ENCODE measurements around the gene SLC35E3. TPM values are rescaled to one million over a fixed set of nuclear protein-coding genes. Genes with fewer than 3 reads are reported as not detected.

The SLC35E3 gene
- 10 to 100 TPM in 2 of 3 donors, 1 to 10 TPM in 1; 5.8 to 12.1 (median 10.5) TPM for total RNA-seq

DNA sequence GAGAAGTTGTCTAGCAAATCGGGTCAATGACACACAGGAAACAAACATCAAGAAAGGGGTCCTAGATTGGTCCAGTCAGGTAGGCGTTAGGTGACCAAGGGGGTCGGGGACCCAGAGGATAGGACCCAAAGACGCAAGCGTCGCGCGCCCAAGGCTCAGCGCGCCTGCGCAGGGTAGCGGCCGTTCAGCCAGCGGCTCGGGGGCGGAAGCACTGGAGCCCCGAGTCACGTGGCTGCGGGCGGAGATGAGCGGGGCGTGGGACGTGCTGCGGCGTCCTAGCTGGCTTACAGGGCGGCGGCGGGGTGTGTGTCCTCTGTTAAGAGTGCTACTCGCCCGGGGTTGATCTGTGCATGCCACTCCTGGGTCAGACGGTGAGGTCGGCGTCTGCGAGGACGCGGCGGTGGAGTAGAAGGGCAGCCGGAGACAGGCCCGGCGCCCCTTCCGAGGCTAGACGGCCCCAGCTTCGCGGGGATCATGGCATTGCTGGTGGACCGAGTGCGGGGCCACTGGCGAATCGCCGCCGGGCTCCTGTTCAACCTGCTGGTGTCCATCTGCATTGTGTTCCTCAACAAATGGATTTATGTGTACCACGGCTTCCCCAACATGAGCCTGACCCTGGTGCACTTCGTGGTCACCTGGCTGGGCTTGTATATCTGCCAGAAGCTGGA is at the start of gene SLC35E3:
TSS of gene SLC35E3 (plus strand) at position 273 of the 668 bp plus-strand sequence. CDS start at position 475, 202 bp downstream.
- H3K27me3 ChIP-seq = no peaks in the 10 kb centered on the region
- DNase-seq (ENCODE audit: low spot score in 2 of 2) = peak; percentile 85 to 89
- no peaks in the 10 kb centered on the region for H3K4me1 ChIP-seq
- peak within 1 kb of the TSS; percentile 79 to 87 for H3K27ac ChIP-seq
- peak within 1 kb of the TSS; percentile 68 to 84 (median 71) for H3K4me3 ChIP-seq
- H3K36me3 ChIP-seq = no peaks in the 10 kb centered on the region
- TF ChIP-seq POLR2A (IDR thresholded peaks at IDR 0.05) (no peak), POLR2AphosphoS5 (IDR thresholded peaks at IDR 0.05) (peak; percentile 33 to 53 (median 51))
- H3K9me3 ChIP-seq = no peaks in the 10 kb centered on the region
- intact Hi-C loops (cut with DNase I; ENCODE audit: low total_unique reads) = no loop called here

DNA sequence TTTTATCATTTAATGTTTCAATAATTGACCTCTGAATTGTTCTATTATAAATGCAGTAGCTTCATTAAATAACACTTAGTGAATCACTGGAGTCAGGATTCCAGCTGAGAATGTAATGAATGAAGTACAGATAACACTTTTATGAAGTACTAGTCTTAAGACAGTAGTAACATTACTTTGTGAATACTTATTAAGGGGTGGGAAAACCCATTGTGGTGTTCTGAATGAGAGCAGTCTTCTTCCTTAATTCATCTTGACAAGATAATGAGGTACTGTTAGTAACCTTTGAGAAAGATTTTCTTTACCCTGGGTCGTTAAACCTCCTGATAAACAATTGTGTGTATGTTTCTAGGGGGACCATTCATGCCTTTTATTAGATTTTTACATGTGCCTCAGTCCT is 46.5 kb upstream of the SLC35E3 start:
- no peak overlapping the region for H3K27ac ChIP-seq
- no peak overlapping the region for H3K4me3 ChIP-seq
- no peaks in the 10 kb centered on the region for H3K9me3 ChIP-seq
- no peaks in the 10 kb centered on the region for H3K4me1 ChIP-seq
- peaks cover 12% of the 10 kb centered on the region for H3K36me3 ChIP-seq
- TF ChIP-seq POLR2AphosphoS5 (IDR thresholded peaks at IDR 0.05) = no peak
- TF ChIP-seq, protein P1, sequence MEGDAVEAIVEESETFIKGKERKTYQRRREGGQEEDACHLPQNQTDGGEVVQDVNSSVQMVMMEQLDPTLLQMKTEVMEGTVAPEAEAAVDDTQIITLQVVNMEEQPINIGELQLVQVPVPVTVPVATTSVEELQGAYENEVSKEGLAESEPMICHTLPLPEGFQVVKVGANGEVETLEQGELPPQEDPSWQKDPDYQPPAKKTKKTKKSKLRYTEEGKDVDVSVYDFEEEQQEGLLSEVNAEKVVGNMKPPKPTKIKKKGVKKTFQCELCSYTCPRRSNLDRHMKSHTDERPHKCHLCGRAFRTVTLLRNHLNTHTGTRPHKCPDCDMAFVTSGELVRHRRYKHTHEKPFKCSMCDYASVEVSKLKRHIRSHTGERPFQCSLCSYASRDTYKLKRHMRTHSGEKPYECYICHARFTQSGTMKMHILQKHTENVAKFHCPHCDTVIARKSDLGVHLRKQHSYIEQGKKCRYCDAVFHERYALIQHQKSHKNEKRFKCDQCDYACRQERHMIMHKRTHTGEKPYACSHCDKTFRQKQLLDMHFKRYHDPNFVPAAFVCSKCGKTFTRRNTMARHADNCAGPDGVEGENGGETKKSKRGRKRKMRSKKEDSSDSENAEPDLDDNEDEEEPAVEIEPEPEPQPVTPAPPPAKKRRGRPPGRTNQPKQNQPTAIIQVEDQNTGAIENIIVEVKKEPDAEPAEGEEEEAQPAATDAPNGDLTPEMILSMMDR (IDR thresholded peaks at IDR 0.05) = no peak
- no peak for TF ChIP-seq POLR2A (IDR thresholded peaks at IDR 0.05)
- no peak for DNase-seq (ENCODE audit: low spot score in 2 of 2)
- intact Hi-C loops (cut with DNase I; ENCODE audit: low total_unique reads) = no loop called here
- no peaks in the 10 kb centered on the region for H3K27me3 ChIP-seq

DNA sequence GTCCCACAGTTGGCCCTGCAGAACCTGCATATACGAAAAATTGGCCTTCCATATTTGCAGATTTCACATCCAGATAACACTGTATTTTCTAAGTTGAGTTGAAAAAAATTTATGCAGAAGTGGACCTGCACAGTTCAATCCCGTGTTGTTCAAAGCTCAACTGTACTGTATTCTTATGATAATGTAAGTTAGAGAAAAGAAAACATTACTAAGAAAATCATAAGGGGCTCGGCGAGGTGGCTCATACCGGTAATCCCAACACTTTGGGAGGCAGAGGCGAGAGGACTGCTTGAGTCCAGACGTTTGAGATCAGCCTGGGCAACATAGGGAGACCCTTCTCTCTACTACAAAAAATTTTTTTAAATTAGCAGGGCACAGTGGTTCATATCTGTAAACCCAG is 18.2 kb upstream of the SLC35E3 start:
- Histone ChIP-seq H3K27ac (no peak overlapping the region), H3K4me1 (no peaks in the 10 kb centered on the region), H3K9me3 (no peaks in the 10 kb centered on the region), H3K36me3 (no peaks in the 10 kb centered on the region), H3K27me3 (no peaks in the 10 kb centered on the region), H3K4me3 (no peak overlapping the region)
- TF ChIP-seq POLR2A (IDR thresholded peaks at IDR 0.05) = no peak
- TF ChIP-seq, protein P1 (IDR thresholded peaks at IDR 0.05) = no peak
- no peak for TF ChIP-seq POLR2AphosphoS5 (IDR thresholded peaks at IDR 0.05)
- no peak for DNase-seq (ENCODE audit: low spot score in 2 of 2)
- intact Hi-C loops (cut with DNase I; ENCODE audit: low total_unique reads) = no loop called here

DNA sequence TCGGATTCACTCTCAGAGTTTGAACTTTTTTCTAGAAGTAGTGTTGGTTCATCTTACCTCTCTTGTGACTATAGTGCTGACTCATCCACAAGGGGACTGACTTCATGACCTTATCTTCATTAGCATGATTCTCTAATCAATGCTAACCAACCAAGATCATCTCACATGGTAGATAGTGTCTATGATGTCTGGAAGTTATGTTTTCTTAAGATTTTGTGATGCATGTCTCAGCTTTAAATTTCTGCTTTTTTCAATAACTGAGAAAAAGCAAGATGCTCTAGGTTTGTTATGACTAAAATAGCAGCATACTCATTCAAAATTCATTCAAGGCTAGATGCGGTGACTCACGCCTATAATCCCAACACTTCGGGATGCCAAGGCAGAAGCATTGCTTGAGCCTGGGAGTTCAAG is 12.3 kb upstream of the SLC35E3 start:
- intact Hi-C loops (cut with DNase I; ENCODE audit: low total_unique reads) = no loop called here
- no peak for DNase-seq (ENCODE audit: low spot score in 2 of 2)
- Histone ChIP-seq H3K27ac (no peak overlapping the region), H3K9me3 (no peaks in the 10 kb centered on the region), H3K4me3 (no peak overlapping the region), H3K4me1 (no peaks in the 10 kb centered on the region), H3K36me3 (peaks cover 8% of the 10 kb centered on the region), H3K27me3 (no peaks in the 10 kb centered on the region)
- TF ChIP-seq, protein P1 (IDR thresholded peaks at IDR 0.05) = no peak
- TF ChIP-seq POLR2A (IDR thresholded peaks at IDR 0.05) (no peak), POLR2AphosphoS5 (IDR thresholded peaks at IDR 0.05) (no peak)

DNA sequence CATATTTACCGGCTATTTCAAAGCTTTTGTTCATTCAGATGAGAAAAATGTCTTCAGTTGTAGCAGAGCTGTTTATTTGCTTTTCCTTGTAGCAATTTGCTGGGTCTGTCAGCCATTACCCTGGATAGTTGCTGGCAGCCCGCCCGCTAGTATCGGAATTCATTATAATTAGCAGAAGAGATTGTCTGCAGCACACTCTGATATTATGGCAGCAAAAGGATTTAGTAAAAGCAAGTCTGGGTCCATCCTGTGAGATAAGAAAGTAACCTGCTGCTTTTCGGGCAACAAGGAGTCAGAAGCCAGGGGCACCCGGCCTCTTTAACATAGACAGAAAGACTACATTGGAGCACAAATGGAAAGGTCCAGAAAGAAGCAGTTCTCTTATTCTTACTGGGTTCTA is 6.1 kb upstream of the SLC35E3 start:
- Histone ChIP-seq H3K27me3 (no peaks in the 10 kb centered on the region), H3K9me3 (no peaks in the 10 kb centered on the region), H3K4me3 (no peak overlapping the region), H3K27ac (no peak overlapping the region), H3K4me1 (no peaks in the 10 kb centered on the region), H3K36me3 (no peaks in the 10 kb centered on the region)
- DNase-seq (ENCODE audit: low spot score in 2 of 2) = no peak
- intact Hi-C loops (cut with DNase I; ENCODE audit: low total_unique reads) = loop anchor here (2.0 kb wide), 1 partner anchor 27 kb away; no protein-coding TSS in a partner anchor
- no peak for TF ChIP-seq POLR2AphosphoS5 (IDR thresholded peaks at IDR 0.05)
- TF ChIP-seq, protein P1 (IDR thresholded peaks at IDR 0.05) = no peak
- no peak for TF ChIP-seq POLR2A (IDR thresholded peaks at IDR 0.05)

Data from breast epithelium (tissue), 4 donors.